Measurements from ENCODE around the gene MRPL58.
"Not testable (repeated sequence)": the region's sequence is repeated elsewhere in the genome, so short reads cannot be mapped to it uniquely, and the experiment has no call there.

The MRPL58 gene

GRCh38 chr17:74987418-74987908 is 25.0 kb upstream of the MRPL58 start, which contains the start of gene CDR2L:
Gene CDR2L, plus strand, starts transcription at chr17:74987632. Its CDS starts 412 bp downstream, at chr17:74988044.
- peak; percentile 54 for DNase-seq (ENCODE audit: low read depth)

GRCh38 chr17:74987909-74988711 is 24.4 kb upstream of the MRPL58 start:
- DNase-seq (ENCODE audit: low read depth) = no peak

GRCh38 chr17:74990581-74991105 is 21.8 kb upstream of the MRPL58 start:
- no peak for DNase-seq (ENCODE audit: low read depth)

- no peak for DNase-seq (ENCODE audit: low read depth)
Observed at GRCh38 chr17:74992223-74992622, 20.2 kb upstream of the MRPL58 start.

GRCh38 chr17:74994440-74994839 is 18.0 kb upstream of the MRPL58 start:
- DNase-seq (ENCODE audit: low read depth) = no peak

- no peak for DNase-seq (ENCODE audit: low read depth)
Observed at GRCh38 chr17:74995847-74996246, 16.6 kb upstream of the MRPL58 start.

- DNase-seq (ENCODE audit: low read depth) = no peak
Observed at GRCh38 chr17:74998783-74999182, 13.7 kb upstream of the MRPL58 start.

- no peak for DNase-seq (ENCODE audit: low read depth)
Observed at GRCh38 chr17:74999523-74999922, 12.9 kb upstream of the MRPL58 start.

- no peak for DNase-seq (ENCODE audit: low read depth)
Observed at GRCh38 chr17:75001915-75002843, 10.3 kb upstream of the MRPL58 start.

- no peak for DNase-seq (ENCODE audit: low read depth)
Observed at GRCh38 chr17:75003070-75003956, 9.2 kb upstream of the MRPL58 start.

- no peak for DNase-seq (ENCODE audit: low read depth)
Observed at GRCh38 chr17:75003957-75004355, 8.5 kb upstream of the MRPL58 start.

GRCh38 chr17:75004371-75004770 is 8.1 kb upstream of the MRPL58 start:
- DNase-seq (ENCODE audit: low read depth) = no peak

- DNase-seq (ENCODE audit: low read depth) = no peak
Observed at GRCh38 chr17:75005291-75005690, 7.2 kb upstream of the MRPL58 start.

GRCh38 chr17:75006084-75006483 is 6.4 kb upstream of the MRPL58 start:
- DNase-seq (ENCODE audit: low read depth) = not testable (repeated sequence)

GRCh38 chr17:75006653-75007052 is 5.8 kb upstream of the MRPL58 start:
- no peak for DNase-seq (ENCODE audit: low read depth)

- no peak for DNase-seq (ENCODE audit: low read depth)
Observed at GRCh38 chr17:75008373-75008772, 4.1 kb upstream of the MRPL58 start.

GRCh38 chr17:75009139-75009724 is 3.2 kb upstream of the MRPL58 start:
- no peak for DNase-seq (ENCODE audit: low read depth)

- no peak for DNase-seq (ENCODE audit: low read depth)
Observed at GRCh38 chr17:75010683-75011400, 1.6 kb upstream of the MRPL58 start.

- DNase-seq (ENCODE audit: low read depth) = no peak
Observed at GRCh38 chr17:75011401-75012095, 922 bp upstream of the MRPL58 start.

GRCh38 chr17:75012096-75012345 is 449 bp upstream of the MRPL58 start:
- DNase-seq (ENCODE audit: low read depth) = no peak

Measured in HS-27A (cell line).